ENCODE results near the gene GAP43.

DNA sequence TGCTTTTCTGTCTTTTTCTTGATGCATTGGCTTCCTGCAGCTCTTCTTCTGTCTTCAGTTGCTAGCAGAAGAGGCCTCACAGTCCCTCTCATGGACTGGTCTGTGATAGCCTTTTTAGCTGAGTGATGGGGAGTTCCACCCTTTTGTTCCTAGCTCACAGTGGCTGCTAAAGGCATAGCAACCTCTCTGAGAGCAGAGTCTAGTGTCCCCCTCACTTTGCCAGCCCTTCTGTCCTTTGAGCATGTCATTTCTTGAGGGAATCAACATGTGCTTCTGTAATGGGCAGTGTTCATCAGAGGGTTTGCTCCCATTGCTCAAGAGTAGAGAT is 44.4 kb downstream of the GAP43 start:
- TF ChIP-seq, protein P1, sequence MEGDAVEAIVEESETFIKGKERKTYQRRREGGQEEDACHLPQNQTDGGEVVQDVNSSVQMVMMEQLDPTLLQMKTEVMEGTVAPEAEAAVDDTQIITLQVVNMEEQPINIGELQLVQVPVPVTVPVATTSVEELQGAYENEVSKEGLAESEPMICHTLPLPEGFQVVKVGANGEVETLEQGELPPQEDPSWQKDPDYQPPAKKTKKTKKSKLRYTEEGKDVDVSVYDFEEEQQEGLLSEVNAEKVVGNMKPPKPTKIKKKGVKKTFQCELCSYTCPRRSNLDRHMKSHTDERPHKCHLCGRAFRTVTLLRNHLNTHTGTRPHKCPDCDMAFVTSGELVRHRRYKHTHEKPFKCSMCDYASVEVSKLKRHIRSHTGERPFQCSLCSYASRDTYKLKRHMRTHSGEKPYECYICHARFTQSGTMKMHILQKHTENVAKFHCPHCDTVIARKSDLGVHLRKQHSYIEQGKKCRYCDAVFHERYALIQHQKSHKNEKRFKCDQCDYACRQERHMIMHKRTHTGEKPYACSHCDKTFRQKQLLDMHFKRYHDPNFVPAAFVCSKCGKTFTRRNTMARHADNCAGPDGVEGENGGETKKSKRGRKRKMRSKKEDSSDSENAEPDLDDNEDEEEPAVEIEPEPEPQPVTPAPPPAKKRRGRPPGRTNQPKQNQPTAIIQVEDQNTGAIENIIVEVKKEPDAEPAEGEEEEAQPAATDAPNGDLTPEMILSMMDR (IDR thresholded peaks at IDR 0.05; ENCODE audit: low read depth, low read length, poor library complexity, severe bottlenecking), result no peak
- TF ChIP-seq EZH2phosphoT487 (IDR thresholded peaks at IDR 0.05; ENCODE audit: borderline replicate concordance, low read length), result no peak
